HEK293 (cell line): ENCODE data around the gene FRMD3.

Experiments
- CTCF ChIA-PET: fragments of 350-600 bp; formaldehyde crosslinking; extraction: SDS; loops from one replicate; lab custom pipeline; 2021; ENCODE audit warnings: antibody characterized with exemption; lab: Yijun Ruan, JAX
- POLR2A ChIA-PET: fragments of 300-600 bp; formaldehyde crosslinking; extraction: SDS; loops from one replicate; lab custom pipeline; 2020; ENCODE audit warnings: antibody characterized with exemption, inconsistent platforms; lab: Yijun Ruan, JAX
- H3K27ac ChIP-seq: fragments of 200-500 bp; sonication (Bioruptor generic); 2 replicates; pipeline ENCODE4 v1.5.1; 2014; ENCODE audit warnings: low read depth, low read length, control low read depth, inconsistent platforms; ENCODE audit errors: extremely low read depth
- H3K36me3 ChIP-seq, 2 experiments: fragments of 200-500 bp in 1 of 2; sonication (Bioruptor generic) in 1 of 2; 1 replicate in 1 of 2; 2 replicates in 1 of 2; pipeline ENCODE4 v1.5.1; 2014 to 2017; ENCODE audit warnings: inconsistent platforms in 2 of 2, low read length in 2 of 2; ENCODE audit not compliant: control insufficient read depth in 2 of 2, insufficient read depth in 1 of 2
- H3K4me1 ChIP-seq: fragments of 200-500 bp; sonication (Bioruptor generic); 2 replicates; pipeline ENCODE4 v1.5.1; 2014; ENCODE audit warnings: mild to moderate bottlenecking, low read length, inconsistent platforms; ENCODE audit not compliant: control insufficient read depth, insufficient read depth
- H3K4me3 ChIP-seq: 2 replicates; pipeline ENCODE4 v1.5.1; 2011; ENCODE audit warnings: low read depth, mild to moderate bottlenecking, control low read depth, low read length, moderate library complexity
- H3K9me3 ChIP-seq: fragments of 200-500 bp; sonication (Bioruptor generic); 2 replicates; pipeline ENCODE4 v1.5.1; 2014; ENCODE audit warnings: low read depth, low read length, inconsistent platforms; ENCODE audit not compliant: control insufficient read depth, insufficient read depth
- MYNN ChIP-seq: fragments of 450-650 bp; formaldehyde crosslinking; IDR thresholded peaks from 2 replicates; pipeline ENCODE4 v1.5.1; 2016; ENCODE audit warnings: missing biosample characterization, missing genetic modification characterization, borderline replicate concordance
- OVOL3 ChIP-seq: fragments of 450-650 bp; formaldehyde crosslinking; IDR thresholded peaks from 2 replicates; pipeline ENCODE4 v1.5.1; 2016; ENCODE audit warnings: missing biosample characterization, missing genetic modification characterization
- SALL2 ChIP-seq: fragments of 450-650 bp; formaldehyde crosslinking; IDR thresholded peaks from 2 replicates; pipeline ENCODE4 v1.5.0; 2017; ENCODE audit warnings: missing biosample characterization, mild to moderate bottlenecking, missing genetic modification characterization, borderline replicate concordance
- SETDB1 ChIP-seq: IDR thresholded peaks from one replicate; pipeline ENCODE4 v1.6.1; 2017; ENCODE audit warnings: mild to moderate bottlenecking, low read length, moderate library complexity, mixed read lengths; ENCODE audit not compliant: insufficient read length
- ZBTB17 ChIP-seq: fragments of 450-650 bp; formaldehyde crosslinking; IDR thresholded peaks from 2 replicates; pipeline ENCODE4 v1.5.1; 2016; ENCODE audit warnings: missing biosample characterization, missing genetic modification characterization
- ZBTB8A ChIP-seq: fragments of 450-650 bp; formaldehyde crosslinking; IDR thresholded peaks from 2 replicates; pipeline ENCODE4 v1.5.1; 2016; ENCODE audit warnings: missing biosample characterization, missing genetic modification characterization
- ZFP37 ChIP-seq: fragments of 450-650 bp; formaldehyde crosslinking; IDR thresholded peaks from 2 replicates; pipeline ENCODE4 v1.5.1; 2016; ENCODE audit warnings: missing biosample characterization, missing genetic modification characterization
- ZNF133 ChIP-seq: fragments of 450-650 bp; formaldehyde crosslinking; IDR thresholded peaks from 2 replicates; pipeline ENCODE4 v1.5.1; 2016; ENCODE audit warnings: missing biosample characterization, missing genetic modification characterization
- ZNF16 ChIP-seq: fragments of 450-650 bp; formaldehyde crosslinking; IDR thresholded peaks from 2 replicates; pipeline ENCODE4 v1.5.1; 2016; ENCODE audit warnings: low read depth, missing biosample characterization, missing genetic modification characterization
- ZNF202 ChIP-seq: fragments of 450-650 bp; formaldehyde crosslinking; IDR thresholded peaks from 2 replicates; pipeline ENCODE4 v1.5.1; 2016; ENCODE audit warnings: missing biosample characterization, missing genetic modification characterization, borderline replicate concordance
- ZNF214 ChIP-seq: fragments of 450-650 bp; formaldehyde crosslinking; IDR thresholded peaks from 2 replicates; pipeline ENCODE4 v1.5.1; 2017; ENCODE audit warnings: missing biosample characterization, mild to moderate bottlenecking, missing genetic modification characterization, borderline replicate concordance
- ZNF221 ChIP-seq: fragments of 450-650 bp; formaldehyde crosslinking; IDR thresholded peaks from 2 replicates; pipeline ENCODE4 v1.5.1; 2017; ENCODE audit warnings: missing biosample characterization, missing genetic modification characterization, borderline replicate concordance
- ZNF398 ChIP-seq: fragments of 450-650 bp; formaldehyde crosslinking; IDR thresholded peaks from 2 replicates; pipeline ENCODE4 v1.5.1; 2017; ENCODE audit warnings: missing biosample characterization, missing genetic modification characterization
- ZNF426 ChIP-seq: fragments of 450-650 bp; formaldehyde crosslinking; IDR thresholded peaks from 2 replicates; pipeline ENCODE4 v1.5.1; 2017; ENCODE audit warnings: missing biosample characterization, missing genetic modification characterization, mild to moderate bottlenecking, inconsistent platforms, moderate library complexity
- ZNF510 ChIP-seq: fragments of 450-650 bp; formaldehyde crosslinking; IDR thresholded peaks from 2 replicates; pipeline ENCODE4 v1.5.1; 2018; ENCODE audit warnings: mild to moderate bottlenecking, missing genetic modification characterization, missing biosample characterization; ENCODE audit not compliant: insufficient replicate concordance
- ZNF623 ChIP-seq: fragments of 450-650 bp; formaldehyde crosslinking; IDR thresholded peaks from 2 replicates; pipeline ENCODE4 v1.5.1; 2016; ENCODE audit warnings: missing biosample characterization, missing genetic modification characterization
- ZNF624 ChIP-seq: fragments of 450-650 bp; formaldehyde crosslinking; IDR thresholded peaks from 2 replicates; pipeline ENCODE4 v1.5.1; 2017; ENCODE audit warnings: missing biosample characterization, missing genetic modification characterization
- ZNF677 ChIP-seq: fragments of 450-650 bp; IDR thresholded peaks from 2 replicates; pipeline ENCODE4 v1.5.0; 2018; ENCODE audit warnings: missing biosample characterization, mild to moderate bottlenecking, missing genetic modification characterization, moderate library complexity
- ZNF843 ChIP-seq: fragments of 450-650 bp; formaldehyde crosslinking; IDR thresholded peaks from 2 replicates; pipeline ENCODE4 v1.5.1; 2016; ENCODE audit warnings: missing biosample characterization, missing genetic modification characterization
- TF ChIP-seq, protein P1 (sequence below): fragments of 450-650 bp; formaldehyde crosslinking; IDR thresholded peaks from 2 replicates; pipeline ENCODE4 v1.5.1; 2017; ENCODE audit warnings: missing biosample characterization, missing genetic modification characterization

The FRMD3 gene

GRCh38 chr9:83557317-83557716, 19.1 kb upstream of the FRMD3 start (continued):
- TF ChIP-seq, protein P1, sequence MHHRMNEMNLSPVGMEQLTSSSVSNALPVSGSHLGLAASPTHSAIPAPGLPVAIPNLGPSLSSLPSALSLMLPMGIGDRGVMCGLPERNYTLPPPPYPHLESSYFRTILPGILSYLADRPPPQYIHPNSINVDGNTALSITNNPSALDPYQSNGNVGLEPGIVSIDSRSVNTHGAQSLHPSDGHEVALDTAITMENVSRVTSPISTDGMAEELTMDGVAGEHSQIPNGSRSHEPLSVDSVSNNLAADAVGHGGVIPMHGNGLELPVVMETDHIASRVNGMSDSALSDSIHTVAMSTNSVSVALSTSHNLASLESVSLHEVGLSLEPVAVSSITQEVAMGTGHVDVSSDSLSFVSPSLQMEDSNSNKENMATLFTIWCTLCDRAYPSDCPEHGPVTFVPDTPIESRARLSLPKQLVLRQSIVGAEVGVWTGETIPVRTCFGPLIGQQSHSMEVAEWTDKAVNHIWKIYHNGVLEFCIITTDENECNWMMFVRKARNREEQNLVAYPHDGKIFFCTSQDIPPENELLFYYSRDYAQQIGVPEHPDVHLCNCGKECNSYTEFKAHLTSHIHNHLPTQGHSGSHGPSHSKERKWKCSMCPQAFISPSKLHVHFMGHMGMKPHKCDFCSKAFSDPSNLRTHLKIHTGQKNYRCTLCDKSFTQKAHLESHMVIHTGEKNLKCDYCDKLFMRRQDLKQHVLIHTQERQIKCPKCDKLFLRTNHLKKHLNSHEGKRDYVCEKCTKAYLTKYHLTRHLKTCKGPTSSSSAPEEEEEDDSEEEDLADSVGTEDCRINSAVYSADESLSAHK (tag by site-specific recombination): no peak
- TF ChIP-seq ZNF16 (tag by site-specific recombination) (no peak), ZNF677 (tag by site-specific recombination) (no peak), ZNF624 (tag by site-specific recombination) (no peak)

- ChIA-PET CTCF (interaction anchor here (1.1 to 1.2 kb wide), 2 partner anchors 16 to 41 kb away, joined by 3 read pairs; partner anchors contain the start of gene FRMD3), POLR2A (no interaction called here)
- H3K4me1 ChIP-seq: no peaks in the 10 kb centered on the region
- TF ChIP-seq ZNF623 (tag by site-specific recombination) (no peak), MYNN (tag by site-specific recombination) (no peak), SETDB1 (no peak), ZFP37 (tag by site-specific recombination) (no peak), ZNF426 (tag by site-specific recombination) (no peak), ZBTB8A (tag by site-specific recombination) (no peak), ZNF133 (no peak), SALL2 (tag by site-specific recombination) (no peak), OVOL3 (tag by site-specific recombination) (no peak), ZNF843 (tag by site-specific recombination) (no peak), ZNF202 (tag by site-specific recombination) (no peak), ZNF214 (tag by site-specific recombination) (no peak), ZNF510 (tag by site-specific recombination) (no peak), ZNF398 (tag by site-specific recombination) (no peak), ZNF221 (tag by site-specific recombination) (no peak), ZBTB17 (tag by site-specific recombination) (no peak)
- no peaks in the 10 kb centered on the region; the same call in 1 of the 2 replicates for H3K9me3 ChIP-seq
- no peaks in the 10 kb centered on the region for H3K36me3 ChIP-seq
- no peak overlapping the region for H3K4me3 ChIP-seq
- no peak overlapping the region for H3K27ac ChIP-seq
These were observed 16.1 kb upstream of the FRMD3 start for GRCh38 chr9:83554278-83554677.
